Smooth muscle cell (in vitro differentiated cells): Measurements from ENCODE around the gene DLD. TPM values are rescaled to one million over a fixed set of nuclear protein-coding genes. Genes with fewer than 3 reads are reported as not detected.

Experiments used
- DNase-seq: peaks from one replicate; lab custom pipeline; 2025; ENCODE audit not compliant: unreplicated experiment; lab: John Stamatoyannopoulos, UW
- H2AFZ ChIP-seq: fragments of 200-600 bp; sonication (generic); 2 replicates; pipeline ENCODE4 v1.6.0; 2016; ENCODE audit warnings: antibody characterized with exemption, low read depth, mild to moderate bottlenecking
- H3F3A ChIP-seq: fragments of 200-600 bp; sonication (generic); 2 replicates; pipeline ENCODE4 v1.6.0; 2017; ENCODE audit warnings: antibody characterized with exemption, low read depth
- H3K27ac ChIP-seq: fragments of 200-600 bp; sonication (generic); 2 replicates; pipeline ENCODE4 v1.5.1; 2016; ENCODE audit warnings: low read depth, mild to moderate bottlenecking
- H3K27me3 ChIP-seq: fragments of 200-600 bp; sonication (generic); 2 replicates; pipeline ENCODE4 v1.6.1; 2016; ENCODE audit warnings: low read depth, mild to moderate bottlenecking
- H3K36me3 ChIP-seq: fragments of 200-600 bp; sonication (generic); 2 replicates; pipeline ENCODE4 v1.5.1; 2016; ENCODE audit warnings: low read depth
- H3K4me1 ChIP-seq: fragments of 200-600 bp; sonication (generic); 2 replicates; pipeline ENCODE4 v1.5.1; 2016; ENCODE audit warnings: low read depth
- H3K4me2 ChIP-seq: fragments of 200-600 bp; sonication (generic); 2 replicates; pipeline ENCODE4 v1.6.0; 2016; ENCODE audit warnings: mild to moderate bottlenecking
- H3K4me3 ChIP-seq: fragments of 200-600 bp; sonication (generic); 2 replicates; pipeline ENCODE4 v1.5.1; 2016; ENCODE audit warnings: mild to moderate bottlenecking
- H3K79me2 ChIP-seq: fragments of 200-600 bp; sonication (generic); 2 replicates; pipeline ENCODE4 v1.6.0; 2016; ENCODE audit warnings: low read depth, mild to moderate bottlenecking
- H3K9ac ChIP-seq: fragments of 200-600 bp; sonication (generic); 2 replicates; pipeline ENCODE4 v1.6.0; 2016; ENCODE audit warnings: low read depth
- H3K9me3 ChIP-seq: fragments of 200-600 bp; sonication (generic); replicated peaks from 2 replicates; pipeline ENCODE4 v1.5.1; 2016; ENCODE audit warnings: low read depth
- H4K20me1 ChIP-seq: fragments of 200-600 bp; sonication (generic); 2 replicates; pipeline ENCODE4 v1.6.0; 2016; ENCODE audit warnings: low read depth
- WGBS: methylation state at CpG from one replicate; pipeline ENCODE4 v1.1.7; 2016; ENCODE audit warnings: low lambda C conversion rate; 5-methylcytosine and 5-hydroxymethylcytosine counted together
- polyA plus RNA-seq: library from polyadenylated mRNA; unstranded; fragments of >200 nt; fragmentation: Nextera tagmentation; extraction: Ambion mirVana; gene quantifications from 2 replicates; pipeline ENCODE4 v1.2.1, GENCODE V29; 2016
- total RNA-seq: library from RNA; depleted of rRNA; stranded (reverse); fragments of >200 nt; gene quantifications from 2 replicates; pipeline ENCODE4 v1.2.3, GENCODE V29; 2014
- TF ChIP-seq, protein P1 (sequence below): fragments of 200-600 bp; sonication (generic); IDR thresholded peaks from 2 replicates; pipeline ENCODE4 v1.5.1; 2017; ENCODE audit warnings: borderline replicate concordance, mild to moderate bottlenecking, antibody characterized with exemption; ENCODE audit not compliant: insufficient read depth, poor library complexity, severe bottlenecking

Gene DLD
- total and polyA plus RNA-seq, 2 experiments from 2014 or later, result 71.4 to 165 TPM

DNA sequence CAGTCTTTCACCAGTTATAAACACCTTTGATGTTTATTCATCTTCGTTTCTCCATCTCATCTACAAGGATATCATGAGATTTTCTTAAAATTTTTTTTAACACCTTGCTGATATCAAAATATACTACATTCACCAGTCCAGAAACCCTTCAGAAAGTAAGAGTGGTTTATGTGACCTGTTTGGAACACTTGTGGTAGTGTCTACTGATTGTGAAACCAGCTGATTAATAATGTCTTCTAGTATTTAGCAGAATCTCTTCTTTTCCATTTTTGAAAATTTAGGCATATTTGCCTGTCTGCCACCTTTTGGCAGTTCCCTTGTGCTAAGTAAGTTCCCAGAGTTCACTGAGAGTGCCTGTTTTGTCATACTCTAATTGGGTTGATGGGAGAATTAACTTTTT lies 18.5 kb downstream of the DLD start:
- H3K79me2 ChIP-seq, result peaks cover 50% of the 10 kb centered on the region
- H2AFZ ChIP-seq, result no peak overlapping the region
- no peak overlapping the region for H3K4me2 ChIP-seq
- H3K36me3 ChIP-seq, result peaks cover 47% of the 10 kb centered on the region
- H3K9ac ChIP-seq, result no peak overlapping the region
- DNase-seq, result no peak
- H3K27me3 ChIP-seq, result no peaks in the 10 kb centered on the region
- peaks cover 31% of the 10 kb centered on the region for H4K20me1 ChIP-seq
- no peak overlapping the region for H3K27ac ChIP-seq
- 97% methylated on average over 1 of the region's 1 CpG for WGBS
- no peak overlapping the region for H3K4me3 ChIP-seq
- H3K9me3 ChIP-seq, result no peaks in the 10 kb centered on the region
- TF ChIP-seq, protein P1, sequence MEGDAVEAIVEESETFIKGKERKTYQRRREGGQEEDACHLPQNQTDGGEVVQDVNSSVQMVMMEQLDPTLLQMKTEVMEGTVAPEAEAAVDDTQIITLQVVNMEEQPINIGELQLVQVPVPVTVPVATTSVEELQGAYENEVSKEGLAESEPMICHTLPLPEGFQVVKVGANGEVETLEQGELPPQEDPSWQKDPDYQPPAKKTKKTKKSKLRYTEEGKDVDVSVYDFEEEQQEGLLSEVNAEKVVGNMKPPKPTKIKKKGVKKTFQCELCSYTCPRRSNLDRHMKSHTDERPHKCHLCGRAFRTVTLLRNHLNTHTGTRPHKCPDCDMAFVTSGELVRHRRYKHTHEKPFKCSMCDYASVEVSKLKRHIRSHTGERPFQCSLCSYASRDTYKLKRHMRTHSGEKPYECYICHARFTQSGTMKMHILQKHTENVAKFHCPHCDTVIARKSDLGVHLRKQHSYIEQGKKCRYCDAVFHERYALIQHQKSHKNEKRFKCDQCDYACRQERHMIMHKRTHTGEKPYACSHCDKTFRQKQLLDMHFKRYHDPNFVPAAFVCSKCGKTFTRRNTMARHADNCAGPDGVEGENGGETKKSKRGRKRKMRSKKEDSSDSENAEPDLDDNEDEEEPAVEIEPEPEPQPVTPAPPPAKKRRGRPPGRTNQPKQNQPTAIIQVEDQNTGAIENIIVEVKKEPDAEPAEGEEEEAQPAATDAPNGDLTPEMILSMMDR, result no peak
- H3K4me1 ChIP-seq, result no peaks in the 10 kb centered on the region
- H3F3A ChIP-seq, result no peaks in the 10 kb centered on the region

DNA sequence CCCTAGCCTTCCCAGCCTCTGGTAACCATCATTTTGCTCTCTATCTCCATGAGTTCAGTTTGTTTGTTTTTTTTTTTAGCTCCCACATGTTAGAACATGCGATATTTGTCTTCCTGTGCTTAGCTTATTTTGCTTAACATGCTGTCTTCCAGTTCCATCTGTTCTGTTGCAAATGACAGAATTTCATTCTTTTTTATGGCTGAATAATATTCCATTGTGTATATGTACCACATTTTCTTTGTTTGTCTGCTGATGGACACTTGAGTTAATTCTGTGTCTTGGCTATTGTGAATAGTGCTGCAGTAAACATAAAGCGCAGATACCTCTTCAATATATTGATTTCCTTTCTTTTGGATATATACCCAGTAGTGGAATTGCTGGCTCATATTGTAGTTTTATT lies 21.0 kb downstream of the DLD start:
- peaks cover 27% of the 10 kb centered on the region for H3K36me3 ChIP-seq
- H3K4me3 ChIP-seq, result no peak overlapping the region
- no peak overlapping the region for H2AFZ ChIP-seq
- peaks cover 4% of the 10 kb centered on the region for H3F3A ChIP-seq
- H3K9ac ChIP-seq, result no peak overlapping the region
- DNase-seq, result no peak
- TF ChIP-seq, protein P1, result no peak
- H3K4me2 ChIP-seq, result no peak overlapping the region
- H3K4me1 ChIP-seq, result no peaks in the 10 kb centered on the region
- H3K27me3 ChIP-seq, result no peaks in the 10 kb centered on the region
- peaks cover 44% of the 10 kb centered on the region for H3K79me2 ChIP-seq
- H3K9me3 ChIP-seq, result no peaks in the 10 kb centered on the region
- H3K27ac ChIP-seq, result no peak overlapping the region
- peaks cover 30% of the 10 kb centered on the region for H4K20me1 ChIP-seq
- 79% methylated on average over 2 of the region's 2 CpGs for WGBS

DNA sequence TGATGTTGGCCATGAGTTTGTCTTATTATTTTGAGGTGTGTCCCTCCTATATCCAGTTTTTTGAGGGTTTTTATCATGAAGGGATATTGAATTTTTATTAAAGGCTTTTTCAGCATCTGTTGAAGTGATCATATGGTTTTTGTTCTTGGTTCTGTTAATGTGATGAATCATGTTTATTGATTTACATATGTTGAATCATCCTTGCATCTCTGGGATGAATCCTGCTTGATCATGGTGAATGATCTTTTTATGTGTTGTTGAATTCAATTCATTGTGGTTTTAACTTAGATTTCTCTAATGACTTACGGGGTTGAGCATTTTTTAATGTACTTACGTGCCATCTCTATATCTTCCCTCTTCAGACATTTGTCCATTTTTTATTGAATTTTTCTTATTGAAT lies 22.9 kb downstream of the DLD start:
- TF ChIP-seq, protein P1, result no peak
- Histone ChIP-seq H3K4me1 (no peaks in the 10 kb centered on the region), H3K27ac (no peak overlapping the region), H3K9ac (no peak overlapping the region), H3K9me3 (no peaks in the 10 kb centered on the region), H4K20me1 (peaks cover 30% of the 10 kb centered on the region), H3K4me3 (no peak overlapping the region), H3K4me2 (no peak overlapping the region), H3F3A (peaks cover 10% of the 10 kb centered on the region), H3K36me3 (peaks cover 27% of the 10 kb centered on the region), H3K27me3 (no peaks in the 10 kb centered on the region), H3K79me2 (peaks cover 40% of the 10 kb centered on the region), H2AFZ (no peak overlapping the region)
- 98% methylated on average over 2 of the region's 2 CpGs for WGBS
- no peak for DNase-seq

DNA sequence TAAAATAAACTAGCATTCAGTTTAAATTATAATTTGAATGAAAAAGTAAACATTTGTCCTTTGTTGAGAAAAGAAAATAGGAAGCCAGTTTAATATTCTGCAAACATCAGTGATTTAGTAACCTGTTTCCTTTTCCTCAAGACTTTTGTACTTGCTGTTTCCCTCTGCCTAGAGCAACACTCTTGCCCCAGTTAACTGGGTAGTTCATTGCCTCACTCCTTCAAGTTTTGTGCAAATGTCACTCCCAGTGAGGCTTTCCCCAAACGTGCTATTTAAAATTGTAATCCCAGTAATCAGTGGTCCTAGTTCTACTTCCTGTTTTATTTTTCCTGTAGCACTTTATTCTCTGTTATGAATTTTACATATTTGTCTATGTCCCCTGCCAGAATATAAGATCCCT lies 23.8 kb downstream of the DLD start:
- no peaks in the 10 kb centered on the region for H3K27me3 ChIP-seq
- no peak overlapping the region for H3K27ac ChIP-seq
- H3F3A ChIP-seq, result peaks cover 17% of the 10 kb centered on the region
- H2AFZ ChIP-seq, result no peak overlapping the region
- DNase-seq, result no peak
- H3K79me2 ChIP-seq, result peaks cover 34% of the 10 kb centered on the region
- peaks cover 33% of the 10 kb centered on the region for H4K20me1 ChIP-seq
- peaks cover 29% of the 10 kb centered on the region for H3K36me3 ChIP-seq
- no peak overlapping the region for H3K4me3 ChIP-seq
- no peaks in the 10 kb centered on the region for H3K9me3 ChIP-seq
- TF ChIP-seq, protein P1, result no peak
- WGBS, result 59% methylated on average over 1 of the region's 1 CpG
- H3K4me2 ChIP-seq, result no peak overlapping the region
- H3K9ac ChIP-seq, result no peak overlapping the region
- no peaks in the 10 kb centered on the region for H3K4me1 ChIP-seq
